ENCODE data around the gene GREB1L.

The GREB1L gene

DNA sequence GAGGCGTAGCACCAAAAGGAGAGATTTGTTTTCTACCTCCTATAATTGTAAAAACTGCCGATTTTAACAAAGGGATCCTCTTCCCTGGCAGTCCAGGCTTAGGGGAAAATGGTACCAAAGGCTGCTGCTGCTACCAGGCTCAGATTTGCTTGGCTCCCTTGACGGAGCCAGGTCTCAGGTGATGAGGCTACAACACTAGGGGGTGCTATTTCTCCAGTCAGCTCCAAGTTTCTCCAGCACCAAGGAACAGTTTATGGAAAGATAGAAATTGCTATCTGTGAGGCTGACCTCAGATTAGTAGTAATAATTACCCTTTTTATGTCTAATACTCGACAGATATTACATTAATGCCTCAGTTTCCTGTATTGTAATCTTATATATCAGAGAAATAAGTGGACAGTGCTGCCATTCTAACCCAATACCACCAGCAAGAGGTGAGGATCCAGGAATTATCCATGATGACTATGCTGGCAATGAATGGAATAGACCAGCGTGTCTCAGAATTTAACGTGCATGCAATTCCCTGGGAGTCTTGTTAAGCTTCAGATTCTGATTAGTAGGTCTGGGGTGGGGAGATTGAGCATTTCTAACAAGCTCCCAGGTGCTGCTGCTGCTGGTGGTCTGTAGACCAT is 247.2 kb downstream of the GREB1L start:
- ATAC-seq (no peak), DNase-seq (peak; percentile 27)

DNA sequence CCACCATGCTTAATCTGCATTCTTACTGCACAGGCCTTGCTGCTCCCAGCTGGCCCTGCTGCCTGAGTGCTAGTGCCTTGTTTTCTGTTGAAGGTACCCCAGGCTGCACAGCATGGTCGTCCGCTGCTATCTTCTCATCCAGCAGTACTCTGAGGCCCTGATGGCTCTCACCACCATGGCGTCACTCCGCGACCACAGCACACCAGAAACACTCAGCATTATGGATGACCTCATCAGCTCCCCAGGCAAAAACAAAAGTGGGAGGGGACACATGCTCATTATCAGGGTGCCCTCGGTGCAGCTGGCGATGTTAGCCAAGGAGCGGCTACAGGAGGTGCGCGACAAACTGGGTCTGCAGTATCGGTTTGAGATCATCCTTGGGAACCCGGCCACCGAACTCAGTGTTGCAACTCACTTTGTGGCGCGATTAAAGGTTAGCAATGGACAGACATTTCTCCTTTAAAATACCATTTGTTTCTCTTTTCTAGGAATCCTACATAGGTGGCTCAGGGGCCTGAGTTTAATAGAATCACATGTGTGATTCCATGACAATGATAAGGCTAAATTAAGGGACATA is 248.0 kb downstream of the GREB1L start:
- DNase-seq (no peak), ATAC-seq (no peak)

- DNase-seq = no peak
- no peak for ATAC-seq
Observed at GRCh38 chr18:21490748-21491147, 248.7 kb downstream of the GREB1L start.

- no peak for DNase-seq
- no peak for ATAC-seq
Observed at GRCh38 chr18:21496277-21496835, 254.3 kb downstream of the GREB1L start.

- no peak for ATAC-seq
- DNase-seq = no peak
Observed at GRCh38 chr18:21499997-21500396, 258.0 kb downstream of the GREB1L start.

DNA sequence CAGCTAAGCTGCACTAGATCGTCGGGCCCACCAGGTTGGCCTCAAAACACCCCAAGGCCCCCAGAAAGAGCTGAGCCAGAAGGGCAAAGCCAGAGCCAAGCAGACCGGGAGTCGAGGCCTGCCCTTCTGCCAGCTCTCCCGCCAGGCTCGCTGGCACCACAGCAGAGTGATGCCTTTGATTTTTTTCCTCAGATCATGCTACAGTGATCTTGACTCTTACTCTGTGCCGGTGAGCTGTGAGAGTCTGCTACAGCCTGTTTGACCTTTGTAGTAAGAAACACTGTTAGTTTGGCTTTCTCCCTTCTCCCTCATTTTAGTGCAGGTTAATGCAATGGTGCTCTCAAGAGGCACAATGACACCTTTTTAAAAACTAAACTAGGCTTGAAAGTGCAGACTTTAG is 260.6 kb downstream of the GREB1L start:
- DNase-seq (no peak), ATAC-seq (no peak)

DNA sequence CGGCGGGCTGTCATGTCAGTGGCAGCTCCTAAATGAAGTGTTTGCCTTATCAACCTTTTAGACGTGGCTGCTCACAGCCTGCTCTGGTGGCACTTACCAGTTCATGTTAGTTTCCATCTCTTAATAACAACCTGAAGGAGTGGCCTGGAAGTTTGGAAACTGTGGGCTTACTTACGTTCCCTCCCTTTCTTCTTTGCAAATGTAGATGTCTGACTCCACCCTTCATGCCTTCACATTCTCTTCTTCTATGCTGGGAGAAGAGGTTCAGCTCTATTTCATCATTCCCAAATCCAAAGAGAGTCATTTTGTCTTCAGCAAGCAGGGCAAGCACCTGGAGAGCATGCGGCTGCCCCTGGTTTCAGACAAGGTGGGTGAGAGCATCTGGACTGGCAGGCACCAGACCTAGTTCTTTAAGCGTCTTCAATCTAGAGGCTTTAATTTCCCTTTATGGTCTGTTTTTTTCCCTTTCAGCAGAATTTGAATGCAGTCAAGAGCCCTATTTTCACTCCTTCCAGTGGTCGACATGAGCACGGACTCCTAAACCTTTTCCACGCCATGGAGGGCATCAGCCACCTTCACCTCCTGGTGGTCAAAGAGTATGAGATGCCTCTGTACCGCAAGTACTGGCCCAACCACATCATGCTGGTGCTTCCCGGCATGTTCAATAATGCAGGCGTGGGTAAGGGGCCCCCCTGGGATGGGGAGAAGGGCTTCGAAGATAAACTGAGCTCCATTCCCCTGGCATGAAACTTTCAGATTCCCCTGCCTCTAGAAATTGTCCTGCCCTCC is 266.1 kb downstream of the GREB1L start:
- DNase-seq (no peak), ATAC-seq (no peak)

DNA sequence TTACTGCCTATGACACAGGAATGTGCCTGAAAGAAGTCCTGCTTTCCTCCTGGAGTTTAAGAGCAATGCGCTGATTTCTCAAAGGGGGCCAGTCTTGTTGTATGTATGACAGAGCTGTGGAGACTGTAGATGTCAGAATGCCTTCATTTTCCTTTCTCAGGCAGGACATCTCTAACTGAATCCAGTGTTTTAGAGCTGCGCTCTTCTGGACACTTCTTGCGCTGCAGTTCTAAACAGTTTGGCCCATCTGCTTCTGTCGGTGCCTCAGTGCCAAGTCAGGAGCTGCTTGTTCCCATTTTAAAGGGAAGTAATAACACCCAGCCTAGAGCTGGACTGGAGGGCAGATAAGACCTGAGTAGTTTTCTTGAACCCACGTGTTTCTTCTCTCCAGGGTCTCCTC is 267.0 kb downstream of the GREB1L start:
- DNase-seq = no peak
- ATAC-seq = no peak

- ATAC-seq (no peak), DNase-seq (no peak)
Observed at GRCh38 chr18:21513292-21513691, 271.3 kb downstream of the GREB1L start.

DNA sequence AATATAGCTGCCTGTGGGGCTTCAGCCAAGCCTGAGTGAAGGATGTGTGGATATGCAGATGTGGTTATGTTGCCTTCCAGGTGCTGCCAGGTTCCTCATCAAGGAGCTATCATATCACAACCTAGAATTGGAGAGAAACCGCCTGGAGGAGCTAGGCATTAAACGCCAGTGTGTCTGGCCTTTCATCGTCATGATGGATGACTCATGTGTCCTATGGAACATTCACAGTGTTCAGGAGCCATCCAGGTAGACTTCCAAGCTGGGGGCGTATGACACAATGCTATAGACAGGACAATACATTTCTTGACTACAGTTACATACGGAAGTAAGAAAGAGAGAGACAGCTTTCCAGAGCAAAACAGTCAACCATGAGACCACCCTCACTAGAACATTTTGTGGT is 271.7 kb downstream of the GREB1L start:
- ATAC-seq (no peak), DNase-seq (no peak)

DNA sequence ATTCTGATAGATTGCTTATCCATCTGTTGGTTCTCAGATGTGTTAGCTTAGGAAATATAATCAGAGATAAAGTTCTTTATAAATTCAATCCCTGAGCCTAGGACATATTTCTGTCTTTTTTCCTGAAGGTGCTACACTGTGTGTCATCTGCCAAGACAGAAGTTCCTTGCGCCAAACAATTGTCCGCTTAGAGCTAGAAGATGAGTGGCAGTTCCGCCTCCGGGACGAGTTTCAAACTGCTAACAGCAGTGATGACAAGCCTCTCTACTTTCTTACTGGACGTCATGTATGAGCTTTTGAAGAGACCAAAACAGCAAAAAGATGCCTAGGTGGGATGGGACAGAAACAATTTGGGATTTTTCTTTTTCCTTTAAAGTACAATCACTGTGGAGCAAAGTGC is 280.5 kb downstream of the GREB1L start:
- ATAC-seq (no peak), DNase-seq (no peak)

GRCh38 chr18:21525916-21526315 is 283.9 kb downstream of the GREB1L start:
- no peak for ATAC-seq
- no peak for DNase-seq

DNA sequence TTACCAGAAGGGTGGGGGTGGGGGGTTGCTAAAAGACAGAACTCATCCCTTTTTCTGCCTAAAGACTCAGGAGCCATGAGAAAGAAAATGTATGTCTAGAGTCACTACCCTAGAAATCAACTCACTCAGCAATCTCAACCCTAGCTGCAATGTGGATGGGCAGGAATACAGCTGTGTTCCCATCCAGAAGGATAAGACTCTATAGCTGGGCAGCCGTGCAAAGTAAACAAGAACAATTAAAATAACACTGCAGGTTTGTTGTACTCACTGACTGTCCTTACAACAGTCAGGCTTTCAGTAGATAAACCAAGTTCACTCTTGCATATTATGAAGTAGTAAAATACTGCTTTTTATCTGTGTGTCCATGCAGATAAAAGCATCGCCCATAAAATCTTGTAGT is 284.4 kb downstream of the GREB1L start:
- ATAC-seq = no peak

GRCh38 chr18:21534327-21534726 is 292.3 kb downstream of the GREB1L start:
- no peak for DNase-seq
- no peak for ATAC-seq

More for the DNA sequence above, 284.4 kb downstream of the GREB1L start:
- no peak for DNase-seq

GRCh38 chr18:21538230-21538629 is 296.2 kb downstream of the GREB1L start:
- ATAC-seq (no peak), DNase-seq (no peak)

- no peak for ATAC-seq
- DNase-seq = no peak
Observed at GRCh38 chr18:21546423-21546822, 304.4 kb downstream of the GREB1L start.

GRCh38 chr18:21548647-21549046 is 306.6 kb downstream of the GREB1L start:
- DNase-seq (no peak), ATAC-seq (no peak)

GRCh38 chr18:21550510-21550970 is 308.5 kb downstream of the GREB1L start:
- no peak for DNase-seq
- ATAC-seq = no peak

GRCh38 chr18:21557607-21558253 is 315.7 kb downstream of the GREB1L start:
- DNase-seq = no peak
- no peak for ATAC-seq

GRCh38 chr18:21559195-21559594 is 317.2 kb downstream of the GREB1L start:
- DNase-seq (no peak), ATAC-seq (no peak)

- ATAC-seq (no peak), DNase-seq (no peak)
Observed at GRCh38 chr18:21571772-21572171, 329.7 kb downstream of the GREB1L start.
